Left lung (tissue), 10 donors: ENCODE measurements around the gene CTXND2. TPM values are rescaled to one million over a fixed set of nuclear protein-coding genes. Genes with fewer than 3 reads are reported as not detected.

Experiments
- ATAC-seq: fragments of 200-7000 bp; cut with Tn5 transposase; one replicate; pipeline ENCODE4 v1.9.1; 2020; ENCODE audit warnings: moderate library complexity
- DNase-seq, 4 donors: peaks; one replicate each; pipeline ENCODE4 v3.0.0-alpha.2; 2013 to 2020
- H3K27ac ChIP-seq, 2 donors: fragments of 200-600 bp; sonication (generic) in 1 of 2; one replicate each; pipeline versions ENCODE4 v1.5.0 to v1.8.0; 2020 to 2021
- H3K27me3 ChIP-seq, 2 donors: fragments of 200-600 bp; sonication (generic) in 1 of 2; one replicate each; pipeline versions ENCODE4 v1.5.0 to v1.8.0; 2020 to 2021
- H3K36me3 ChIP-seq, 2 donors: fragments of 200-600 bp; sonication (generic) in 1 of 2; one replicate each; pipeline versions ENCODE4 v1.5.0 to v1.8.0; 2020 to 2021
- H3K4me1 ChIP-seq, 2 donors: fragments of 200-600 bp; one replicate each; pipeline ENCODE4 v1.8.0; 2021
- H3K4me3 ChIP-seq, 2 donors: fragments of 200-600 bp; sonication (generic) in 1 of 2; one replicate each; pipeline versions ENCODE4 v1.5.0 to v1.8.0; 2020 to 2021; ENCODE audit warnings: mild to moderate bottlenecking in 1 of 2
- H3K9me3 ChIP-seq, 2 donors: fragments of 200-600 bp; sonication (generic) in 1 of 2; one replicate each; pipeline versions ENCODE4 v1.5.0 to v1.8.0; 2020 to 2021
- CTCF ChIP-seq, 2 donors: fragments of 200-600 bp; sonication (generic) in 1 of 2; IDR thresholded peaks; one replicate each; pipeline versions ENCODE4 v1.5.0 to v1.8.0; 2021; ENCODE audit warnings: antibody characterized with exemption in 2 of 2
- intact Hi-C, 2 donors: fragments of 100-400 bp; cut with DNase I; formaldehyde crosslinking; loops; one replicate each; pipeline versions ENCODE4 v1.11.2 to v1.14.2; 2022
- polyA plus RNA-seq, 6 donors: library from polyadenylated mRNA; unstranded; fragments of 120-200 nt; gene quantifications; one replicate each; pipeline ENCODE4 v1.2.1, GENCODE V29; 2013; ENCODE audit not compliant: insufficient read length in 6 of 6
- total RNA-seq, 2 donors: library from RNA; stranded (reverse); fragmentation: NEBNext Ultra II Directional; extraction: Animal tissue kit (Norgen Biotek cat#: 25700); gene quantifications; one replicate each; pipeline ENCODE4 v1.2.1, GENCODE V29; 2021
- donor health status: DM: no; HTN: yes; CAD: no.
- donor health status: DM: no; HTN: no; CAD: no.

The CTXND2 gene
- total and polyA plus RNA-seq, 8 donors, result 0.15 TPM; not detected in 7

- Histone ChIP-seq H3K4me3 (no peak overlapping the region), H3K4me1 (no peaks in the 10 kb centered on the region), H3K9me3 (no peaks in the 10 kb centered on the region), H3K36me3 (no peaks in the 10 kb centered on the region), H3K27ac (no peak overlapping the region), H3K27me3 (no peaks in the 10 kb centered on the region)
- DNase-seq (no peak), ATAC-seq (no peak)
- TF ChIP-seq CTCF (IDR thresholded peaks at IDR 0.05), result no peak
- intact Hi-C loops, result no loop called here
Observed at GRCh38 chr1:150905301-150905700, 18.4 kb downstream of the CTXND2 start.

- no peaks in the 10 kb centered on the region for H3K36me3 ChIP-seq
- intact Hi-C loops, result no loop called here
- no peak overlapping the region for H3K4me3 ChIP-seq
- no peaks in the 10 kb centered on the region for H3K4me1 ChIP-seq
- no peak overlapping the region for H3K27ac ChIP-seq
- no peak for DNase-seq
- TF ChIP-seq CTCF (IDR thresholded peaks at IDR 0.05), result no peak
- ATAC-seq, result peak; percentile 55
- no peaks in the 10 kb centered on the region for H3K9me3 ChIP-seq
- H3K27me3 ChIP-seq, result no peaks in the 10 kb centered on the region
Observed at GRCh38 chr1:150906329-150906728, 19.4 kb downstream of the CTXND2 start.

GRCh38 chr1:150906813-150907212 lies 19.9 kb downstream of the CTXND2 start:
- Histone ChIP-seq H3K4me3 (no peak overlapping the region), H3K36me3 (no peaks in the 10 kb centered on the region), H3K9me3 (no peaks in the 10 kb centered on the region), H3K27me3 (no peaks in the 10 kb centered on the region), H3K27ac (no peak overlapping the region), H3K4me1 (no peaks in the 10 kb centered on the region)
- DNase-seq (no peak), ATAC-seq (no peak)
- TF ChIP-seq CTCF (IDR thresholded peaks at IDR 0.05), result no peak
- intact Hi-C loops, result no loop called here

GRCh38 chr1:150909585-150910180 lies 22.7 kb downstream of the CTXND2 start:
- Histone ChIP-seq H3K27me3 (no peaks in the 10 kb centered on the region), H3K36me3 (no peaks in the 10 kb centered on the region), H3K4me1 (no peaks in the 10 kb centered on the region), H3K9me3 (no peaks in the 10 kb centered on the region), H3K27ac (no peak overlapping the region), H3K4me3 (no peak overlapping the region)
- TF ChIP-seq CTCF (IDR thresholded peaks at IDR 0.05), result no peak
- intact Hi-C loops, result no loop called here
- DNase-seq, result no peak
- no peak for ATAC-seq

GRCh38 chr1:150912623-150913022 lies 25.7 kb downstream of the CTXND2 start:
- Histone ChIP-seq H3K27ac (no peak overlapping the region), H3K4me1 (no peaks in the 10 kb centered on the region), H3K27me3 (no peaks in the 10 kb centered on the region), H3K9me3 (no peaks in the 10 kb centered on the region), H3K4me3 (no peak overlapping the region), H3K36me3 (no peaks in the 10 kb centered on the region)
- no peak for TF ChIP-seq CTCF (IDR thresholded peaks at IDR 0.05)
- no peak for ATAC-seq
- intact Hi-C loops, result no loop called here
- no peak for DNase-seq
